ENCODE measurements around the gene ZNF33B.
"Not testable (repeated sequence)": the region's sequence is repeated elsewhere in the genome, so short reads cannot be mapped to it uniquely, and the experiment has no call there.

Gene ZNF33B

GRCh38 chr10:42680267-42680666, 41.9 kb upstream of the ZNF33B start (continued):
- TF ChIP-seq PATZ1 (CRISPR knock-in tag; IDR thresholded peaks at IDR 0.05; ENCODE audit: borderline replicate concordance) (no peak), CSDC2 (CRISPR knock-in tag; IDR thresholded peaks at IDR 0.05) (no peak), BACH2 (CRISPR knock-in tag; IDR thresholded peaks at IDR 0.05; ENCODE audit: borderline replicate concordance) (no peak), SNAI2 (CRISPR knock-in tag; IDR thresholded peaks at IDR 0.05) (no peak), RARB (CRISPR knock-in tag; IDR thresholded peaks at IDR 0.05) (no peak), ZNF70 (CRISPR knock-in tag; IDR thresholded peaks at IDR 0.05) (no peak), ZFP3 (CRISPR knock-in tag; IDR thresholded peaks at IDR 0.05) (no peak)

- not testable (repeated sequence) for ATAC-seq
Measured at GRCh38 chr10:42665181-42665979, 27.0 kb upstream of the ZNF33B start.

- ATAC-seq = no peak
- TF ChIP-seq CSDC2 (CRISPR knock-in tag; IDR thresholded peaks at IDR 0.05) = no peak
- TF ChIP-seq, protein P1, sequence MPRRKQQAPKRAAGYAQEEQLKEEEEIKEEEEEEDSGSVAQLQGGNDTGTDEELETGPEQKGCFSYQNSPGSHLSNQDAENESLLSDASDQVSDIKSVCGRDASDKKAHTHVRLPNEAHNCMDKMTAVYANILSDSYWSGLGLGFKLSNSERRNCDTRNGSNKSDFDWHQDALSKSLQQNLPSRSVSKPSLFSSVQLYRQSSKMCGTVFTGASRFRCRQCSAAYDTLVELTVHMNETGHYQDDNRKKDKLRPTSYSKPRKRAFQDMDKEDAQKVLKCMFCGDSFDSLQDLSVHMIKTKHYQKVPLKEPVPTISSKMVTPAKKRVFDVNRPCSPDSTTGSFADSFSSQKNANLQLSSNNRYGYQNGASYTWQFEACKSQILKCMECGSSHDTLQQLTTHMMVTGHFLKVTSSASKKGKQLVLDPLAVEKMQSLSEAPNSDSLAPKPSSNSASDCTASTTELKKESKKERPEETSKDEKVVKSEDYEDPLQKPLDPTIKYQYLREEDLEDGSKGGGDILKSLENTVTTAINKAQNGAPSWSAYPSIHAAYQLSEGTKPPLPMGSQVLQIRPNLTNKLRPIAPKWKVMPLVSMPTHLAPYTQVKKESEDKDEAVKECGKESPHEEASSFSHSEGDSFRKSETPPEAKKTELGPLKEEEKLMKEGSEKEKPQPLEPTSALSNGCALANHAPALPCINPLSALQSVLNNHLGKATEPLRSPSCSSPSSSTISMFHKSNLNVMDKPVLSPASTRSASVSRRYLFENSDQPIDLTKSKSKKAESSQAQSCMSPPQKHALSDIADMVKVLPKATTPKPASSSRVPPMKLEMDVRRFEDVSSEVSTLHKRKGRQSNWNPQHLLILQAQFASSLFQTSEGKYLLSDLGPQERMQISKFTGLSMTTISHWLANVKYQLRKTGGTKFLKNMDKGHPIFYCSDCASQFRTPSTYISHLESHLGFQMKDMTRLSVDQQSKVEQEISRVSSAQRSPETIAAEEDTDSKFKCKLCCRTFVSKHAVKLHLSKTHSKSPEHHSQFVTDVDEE (CRISPR knock-in tag; IDR thresholded peaks at IDR 0.05) = no peak
- no peak for TF ChIP-seq ARNTL (CRISPR knock-in tag; IDR thresholded peaks at IDR 0.05; ENCODE audit: borderline replicate concordance, low read depth)
- no peak for TF ChIP-seq PPARA (CRISPR knock-in tag; IDR thresholded peaks at IDR 0.05; ENCODE audit: borderline replicate concordance)
- TF ChIP-seq, protein P2, sequence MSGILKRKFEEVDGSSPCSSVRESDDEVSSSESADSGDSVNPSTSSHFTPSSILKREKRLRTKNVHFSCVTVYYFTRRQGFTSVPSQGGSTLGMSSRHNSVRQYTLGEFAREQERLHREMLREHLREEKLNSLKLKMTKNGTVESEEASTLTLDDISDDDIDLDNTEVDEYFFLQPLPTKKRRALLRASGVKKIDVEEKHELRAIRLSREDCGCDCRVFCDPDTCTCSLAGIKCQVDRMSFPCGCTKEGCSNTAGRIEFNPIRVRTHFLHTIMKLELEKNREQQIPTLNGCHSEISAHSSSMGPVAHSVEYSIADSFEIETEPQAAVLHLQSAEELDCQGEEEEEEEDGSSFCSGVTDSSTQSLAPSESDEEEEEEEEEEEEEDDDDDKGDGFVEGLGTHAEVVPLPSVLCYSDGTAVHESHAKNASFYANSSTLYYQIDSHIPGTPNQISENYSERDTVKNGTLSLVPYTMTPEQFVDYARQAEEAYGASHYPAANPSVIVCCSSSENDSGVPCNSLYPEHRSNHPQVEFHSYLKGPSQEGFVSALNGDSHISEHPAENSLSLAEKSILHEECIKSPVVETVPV (CRISPR knock-in tag; IDR thresholded peaks at IDR 0.05) = no peak
- no peak for TF ChIP-seq PATZ1 (CRISPR knock-in tag; IDR thresholded peaks at IDR 0.05; ENCODE audit: borderline replicate concordance)
- no peak for TF ChIP-seq ZNF70 (CRISPR knock-in tag; IDR thresholded peaks at IDR 0.05)
- no peak for TF ChIP-seq ZFP30 (CRISPR knock-in tag; IDR thresholded peaks at IDR 0.05)
- no peak for TF ChIP-seq ZNF8 (CRISPR knock-in tag; IDR thresholded peaks at IDR 0.05)
- TF ChIP-seq RARB (CRISPR knock-in tag; IDR thresholded peaks at IDR 0.05) = no peak
- TF ChIP-seq ESRRG (CRISPR knock-in tag; IDR thresholded peaks at IDR 0.05) = no peak
- TF ChIP-seq TCF4 (CRISPR knock-in tag; IDR thresholded peaks at IDR 0.05; ENCODE audit: borderline replicate concordance) = no peak
- TF ChIP-seq ZFP3 (CRISPR knock-in tag; IDR thresholded peaks at IDR 0.05) = no peak
Measured at GRCh38 chr10:42654419-42654818, 16.0 kb upstream of the ZNF33B start.

GRCh38 chr10:42652858-42653257, 14.5 kb upstream of the ZNF33B start:
- no peak for ATAC-seq
- TF ChIP-seq OSR1 (CRISPR knock-in tag; IDR thresholded peaks at IDR 0.05) = no peak
- TF ChIP-seq ZFP30 (CRISPR knock-in tag; IDR thresholded peaks at IDR 0.05) = no peak
- TF ChIP-seq ZNF565 (CRISPR knock-in tag; conservative IDR thresholded peaks at IDR 0.05; ENCODE audit: low read depth) = no peak
- no peak for TF ChIP-seq ESRRG (CRISPR knock-in tag; IDR thresholded peaks at IDR 0.05)
- TF ChIP-seq ZFP3 (CRISPR knock-in tag; IDR thresholded peaks at IDR 0.05) = no peak
- no peak for TF ChIP-seq POU6F1 (CRISPR knock-in tag; IDR thresholded peaks at IDR 0.05; ENCODE audit: borderline replicate concordance, low read depth)
- no peak for TF ChIP-seq ZNF8 (CRISPR knock-in tag; IDR thresholded peaks at IDR 0.05)
- no peak for TF ChIP-seq SNAI2 (CRISPR knock-in tag; IDR thresholded peaks at IDR 0.05)
- no peak for TF ChIP-seq PPARA (CRISPR knock-in tag; IDR thresholded peaks at IDR 0.05; ENCODE audit: borderline replicate concordance)
- TF ChIP-seq TOX (CRISPR knock-in tag; IDR thresholded peaks at IDR 0.05; ENCODE audit: borderline replicate concordance) = no peak
- TF ChIP-seq CSDC2 (CRISPR knock-in tag; IDR thresholded peaks at IDR 0.05) = no peak
- no peak for TF ChIP-seq ARNTL (CRISPR knock-in tag; IDR thresholded peaks at IDR 0.05; ENCODE audit: borderline replicate concordance, low read depth)
- TF ChIP-seq RARB (CRISPR knock-in tag; IDR thresholded peaks at IDR 0.05) = no peak
- TF ChIP-seq ZC3H10 (CRISPR knock-in tag; IDR thresholded peaks at IDR 0.05) = no peak
- no peak for TF ChIP-seq PATZ1 (CRISPR knock-in tag; IDR thresholded peaks at IDR 0.05; ENCODE audit: borderline replicate concordance)
- TF ChIP-seq ISL1 (CRISPR knock-in tag; IDR thresholded peaks at IDR 0.05) = no peak
- TF ChIP-seq GLIS3 (CRISPR knock-in tag; IDR thresholded peaks at IDR 0.05) = no peak
- no peak for TF ChIP-seq TCF4 (CRISPR knock-in tag; IDR thresholded peaks at IDR 0.05; ENCODE audit: borderline replicate concordance)
- no peak for TF ChIP-seq BACH2 (CRISPR knock-in tag; IDR thresholded peaks at IDR 0.05; ENCODE audit: borderline replicate concordance)

Measured in SK-N-SH treated with all-trans-retinoic acid at 6 μM for 48 hours (cell line).